ENCODE data around the gene IL22. TPM values are rescaled to one million over a fixed set of nuclear protein-coding genes. Genes with fewer than 3 reads are reported as not detected.

Gene IL22
- total and polyA plus RNA-seq, 9 of the 15 experiments (the other 6 are each of a cell fraction or from before 2014, with no cell fraction given), result not detected

- TF ChIP-seq MGA (IDR thresholded peaks at IDR 0.05) (no peak), NFRKB (IDR thresholded peaks at IDR 0.05; ENCODE audit: low read depth) (no peak)
These were observed 33.7 kb upstream of the IL22 start (continued) for GRCh38 chr12:68287106-68287505.
